GM12872 (cell line): Measurements from ENCODE around the gene ADAMTS9.

ENCODE experiments used
- CTCF ChIP-seq: IDR thresholded peaks from 3 replicates; pipeline ENCODE4 v1.5.1; 2011; ENCODE audit warnings: low read depth, mild to moderate bottlenecking, low read length, moderate library complexity; ENCODE audit not compliant: insufficient read depth

ADAMTS9 gene

DNA sequence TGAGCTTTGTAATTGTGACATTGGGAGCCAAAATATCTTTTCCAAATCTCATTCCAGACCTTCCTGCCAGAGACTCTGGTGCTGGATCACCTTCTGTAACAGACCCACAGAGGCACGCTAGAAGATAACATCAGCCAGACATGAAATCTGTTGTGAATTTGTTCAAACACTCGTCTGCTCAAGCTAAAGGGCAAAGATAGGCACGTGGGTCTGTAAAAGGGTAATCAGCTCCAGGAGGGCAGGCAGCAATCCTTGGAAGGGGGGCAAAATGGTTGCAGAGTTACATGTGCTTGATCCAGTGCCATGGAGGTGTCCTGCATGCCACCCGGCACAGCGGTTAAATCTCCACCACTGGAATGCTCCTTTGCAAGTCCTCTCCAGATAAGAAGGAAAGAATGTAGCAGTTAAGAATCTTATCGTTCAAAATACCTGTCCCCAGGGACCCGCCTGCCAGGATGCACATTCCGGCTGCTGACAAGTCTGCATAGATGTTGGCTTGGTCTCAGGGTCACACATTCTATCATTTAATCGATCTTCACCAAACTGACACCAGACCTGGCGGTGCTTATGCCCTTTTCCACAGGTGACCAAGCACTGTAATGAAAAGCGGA is 74.8 kb downstream of the ADAMTS9 start:
- TF ChIP-seq CTCF, result no peak

DNA sequence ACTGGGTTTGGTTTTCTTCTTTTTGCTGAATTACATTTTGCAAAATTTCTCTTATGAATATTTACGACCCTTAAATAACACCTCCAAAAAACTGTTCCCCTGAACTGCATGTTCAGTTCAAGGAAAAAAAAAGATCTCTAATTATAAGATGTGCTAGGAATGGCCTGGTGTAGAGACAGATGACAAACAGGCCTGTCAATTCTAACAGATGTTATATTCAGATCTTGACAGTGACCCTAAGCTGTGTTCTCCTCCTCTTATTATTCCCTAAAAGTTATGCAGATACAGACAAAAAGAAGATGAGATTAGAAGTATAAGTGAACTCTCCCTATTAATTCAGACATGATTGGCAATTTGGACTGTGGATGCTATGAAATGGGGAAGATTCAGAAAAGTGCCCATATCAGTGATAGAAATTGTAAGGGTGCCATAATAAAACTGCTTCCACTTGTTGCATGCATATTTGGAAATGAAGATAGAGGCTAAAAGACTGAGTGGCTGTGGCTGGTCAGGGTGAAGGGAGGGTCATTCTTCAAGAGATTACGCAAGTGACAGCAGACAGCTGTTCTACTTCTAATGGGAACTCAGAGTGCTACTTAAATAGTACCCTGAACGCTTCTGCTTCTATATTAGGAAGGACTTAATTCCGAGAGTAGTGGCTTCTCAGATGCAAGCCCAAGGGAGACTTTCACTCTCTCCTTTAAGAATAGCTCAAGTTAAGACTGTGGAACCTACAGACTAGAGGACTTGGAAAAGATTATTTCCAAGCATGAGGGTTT is 75.5 kb downstream of the ADAMTS9 start:
- TF ChIP-seq CTCF, result no peak

DNA sequence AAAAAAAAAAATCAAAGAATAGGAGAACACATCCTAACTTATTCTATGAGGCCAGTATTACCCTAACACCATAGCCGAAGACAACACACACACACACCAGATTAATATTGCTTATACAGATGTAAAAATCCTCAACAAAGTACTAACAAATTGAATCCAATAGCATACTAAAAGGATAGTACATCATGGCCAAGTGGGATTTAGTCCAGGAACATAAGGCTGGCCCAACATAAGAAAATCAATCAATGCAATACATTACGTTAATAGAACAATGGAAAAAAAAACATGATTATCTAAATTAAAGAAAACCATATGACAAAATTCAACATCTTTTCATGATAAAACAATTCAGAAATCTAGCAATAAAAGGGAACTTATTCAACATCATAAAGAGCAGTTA is 79.1 kb downstream of the ADAMTS9 start:
- TF ChIP-seq CTCF, result no peak

GRCh38 chr3:64607032-64607551 is 80.7 kb downstream of the ADAMTS9 start:
- no peak for TF ChIP-seq CTCF

DNA sequence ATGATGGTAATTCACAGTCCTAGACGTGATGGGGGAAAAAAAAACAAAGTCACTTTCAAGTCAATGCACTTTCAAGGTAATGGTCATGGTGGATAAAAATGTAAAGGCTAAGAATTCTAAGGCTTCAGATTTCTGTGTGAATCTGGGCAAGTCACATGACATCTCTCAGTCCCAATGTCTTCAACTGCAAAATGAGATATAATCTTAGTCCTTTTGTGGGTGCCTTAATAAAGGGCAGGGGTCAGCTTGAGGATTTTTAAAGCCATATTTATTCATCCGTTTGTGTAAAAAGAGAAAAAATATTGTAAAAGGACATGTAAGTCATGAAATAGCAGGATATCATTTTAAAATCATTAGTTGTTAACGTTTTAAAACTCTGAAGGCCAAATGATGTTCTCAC is 83.5 kb downstream of the ADAMTS9 start:
- TF ChIP-seq CTCF, result no peak

DNA sequence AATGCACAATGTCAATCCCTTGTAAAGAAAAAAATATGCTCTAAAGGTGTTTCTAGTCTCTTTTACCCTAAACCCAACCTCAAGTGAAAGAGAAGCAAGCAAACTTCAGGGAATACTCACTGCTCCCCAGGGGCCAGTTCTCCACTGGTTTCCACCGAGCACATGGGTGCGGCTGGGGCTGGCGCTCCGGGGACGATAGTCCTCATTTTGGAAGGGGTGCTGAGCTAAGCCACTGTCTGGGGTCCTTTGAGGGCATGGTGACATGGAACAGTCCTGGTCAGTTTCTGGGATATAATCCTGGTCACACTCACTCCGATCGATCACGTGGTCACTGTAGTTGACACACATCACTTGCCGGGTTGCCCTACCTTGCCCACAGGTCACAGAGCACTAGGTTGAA is 86.0 kb downstream of the ADAMTS9 start:
- no peak for TF ChIP-seq CTCF

GRCh38 chr3:64600246-64600950 is 87.4 kb downstream of the ADAMTS9 start:
- TF ChIP-seq CTCF, result no peak
